GM19467 (cell line): ENCODE data around the gene GPR61.
A peak's percentile ranks its signal among the peaks of the same experiment; 100 is the strongest.

Source experiments
- ATAC-seq: cut with Tn5 transposase; IDR thresholded peaks from one replicate; pipeline ENCODE4 v1.9.1; 2021; ENCODE audit warnings: mild to moderate bottlenecking, moderate library complexity; ENCODE audit not compliant: unreplicated experiment

The GPR61 gene

GRCh38 chr1:109535481-109535880 is 4.2 kb upstream of the GPR61 start:
- ATAC-seq = no peak

- ATAC-seq = no peak
Observed at GRCh38 chr1:109535971-109536491, 3.6 kb upstream of the GPR61 start.

GRCh38 chr1:109537450-109538178 is 2.1 kb upstream of the GPR61 start:
- ATAC-seq = no peak

- no peak for ATAC-seq
Observed at GRCh38 chr1:109538827-109539555, 681 bp upstream of the GPR61 start.

GRCh38 chr1:109541102-109541501 is 1.4 kb downstream of the GPR61 start:
- ATAC-seq = no peak

GRCh38 chr1:109542657-109543056 is 3.0 kb downstream of the GPR61 start:
- ATAC-seq = no peak

- no peak for ATAC-seq
Observed at GRCh38 chr1:109543283-109543987, 3.8 kb downstream of the GPR61 start.

- ATAC-seq = no peak
Observed at GRCh38 chr1:109543988-109544735, 4.5 kb downstream of the GPR61 start.

GRCh38 chr1:109546311-109547109 is 6.8 kb downstream of the GPR61 start:
- ATAC-seq = no peak

GRCh38 chr1:109547463-109548320 is 8.0 kb downstream of the GPR61 start:
- ATAC-seq = peak; percentile 4

- ATAC-seq = peak; percentile 83
Observed at GRCh38 chr1:109548321-109549267, 8.9 kb downstream of the GPR61 start, which contains the start of gene GNAI3. Gene GNAI3, plus strand, starts transcription at chr1:109548615. Its CDS starts 106 bp downstream, at chr1:109548721.

- no peak for ATAC-seq
Observed at GRCh38 chr1:109556563-109556962, 16.9 kb downstream of the GPR61 start.

GRCh38 chr1:109557520-109557919 is 17.8 kb downstream of the GPR61 start:
- ATAC-seq = no peak

- no peak for ATAC-seq
Observed at GRCh38 chr1:109559995-109560394, 20.3 kb downstream of the GPR61 start.

GRCh38 chr1:109564194-109564878 is 24.7 kb downstream of the GPR61 start:
- ATAC-seq = no peak

GRCh38 chr1:109565241-109565640 is 25.6 kb downstream of the GPR61 start:
- ATAC-seq = no peak

- no peak for ATAC-seq
Observed at GRCh38 chr1:109566982-109567381, 27.3 kb downstream of the GPR61 start.
